ENCODE measurements around the gene SPCS3.

- TF ChIP-seq CTCF (IDR thresholded peaks at IDR 0.05; ENCODE audit: poor library complexity) (no peak), EZH2 (IDR thresholded peaks at IDR 0.05; ENCODE audit: borderline replicate concordance) (no peak), EZH2phosphoT487 (IDR thresholded peaks at IDR 0.05; ENCODE audit: low read depth, severe bottlenecking, unreplicated experiment) (no peak)
These were observed 11.3 kb upstream of the SPCS3 start for GRCh38 chr4:176308441-176308840.
